Measurements from ENCODE around the gene MAP3K14.

- TF ChIP-seq CTCF (IDR thresholded peaks at IDR 0.05) (no peak), POLR2A (IDR thresholded peaks at IDR 0.05) (no peak)
Measured at GRCh38 chr17:45223539-45224528, 93.0 kb downstream of the MAP3K14 start.
